Spleen (tissue), 11 donors: Measurements from ENCODE around the gene FLYWCH1. TPM values are rescaled to one million over a fixed set of nuclear protein-coding genes. Genes with fewer than 3 reads are reported as not detected.
A peak's percentile ranks its signal among the peaks of the same experiment; 100 is the strongest.

ENCODE experiments used
- DNase-seq: peaks from one replicate; pipeline ENCODE4 v3.0.0-alpha.2; 2020
- H3K27ac ChIP-seq, 8 donors: fragments of 200-600 bp; sonication (generic) in 7 of 8; 1 replicate in 4 of 8; 2 replicates in 4 of 8; pipeline versions ENCODE4 v1.5.0 to v1.8.0; 2016 to 2021; ENCODE audit warnings: inconsistent platforms in 4 of 8, mild to moderate bottlenecking in 4 of 8, moderate library complexity in 1 of 8
- H3K27me3 ChIP-seq, 7 donors: fragments of 200-600 bp; sonication (generic) in 6 of 7; replicated peaks in 1 of 7; 1 replicate in 4 of 7; 2 replicates in 3 of 7; pipeline versions ENCODE4 v1.5.0 to v1.8.0; 2016 to 2021; ENCODE audit warnings: inconsistent platforms in 3 of 7, mild to moderate bottlenecking in 1 of 7
- H3K36me3 ChIP-seq, 6 donors: fragments of 200-600 bp; sonication (generic) in 5 of 6; 1 replicate in 4 of 6; 2 replicates in 2 of 6; pipeline versions ENCODE4 v1.5.0 to v1.8.0; 2016 to 2021; ENCODE audit warnings: inconsistent platforms in 2 of 6
- H3K4me1 ChIP-seq, 6 donors: fragments of 200-600 bp; sonication (generic) in 5 of 6; 1 replicate in 3 of 6; 2 replicates in 3 of 6; pipeline versions ENCODE4 v1.5.0 to v1.8.0; 2016 to 2021; ENCODE audit warnings: inconsistent platforms in 3 of 6
- H3K4me3 ChIP-seq, 8 donors: fragments of 200-600 bp; sonication (generic) in 7 of 8; 1 replicate in 4 of 8; 2 replicates in 4 of 8; pipeline versions ENCODE4 v1.5.0 to v1.8.0; 2016 to 2021; ENCODE audit warnings: inconsistent platforms in 4 of 8, mild to moderate bottlenecking in 4 of 8, moderate library complexity in 2 of 8
- H3K9me3 ChIP-seq, 8 donors: fragments of 200-600 bp; sonication (generic) in 7 of 8; 1 replicate in 4 of 8; 2 replicates in 4 of 8; pipeline versions ENCODE4 v1.5.0 to v1.8.0; 2016 to 2021; ENCODE audit warnings: inconsistent platforms in 4 of 8
- POLR2A ChIP-seq, 3 donors: fragments of 450-650 bp; IDR thresholded peaks; one replicate each; pipeline ENCODE4 v1.5.1; 2017; ENCODE audit warnings: antibody characterized with exemption in 3 of 3, mild to moderate bottlenecking in 1 of 3
- POLR2AphosphoS5 ChIP-seq, 3 donors: sonication (generic); formaldehyde crosslinking; IDR thresholded peaks; one replicate each; pipeline ENCODE4 v1.5.1; 2017; ENCODE audit warnings: antibody characterized with exemption in 3 of 3
- WGBS, 5 donors: extraction: QIAGEN DNeasy Blood & Tissue Kit in 3 of 5; methylation state at CpG; one replicate each; pipeline versions ENCODE4 v1.1.5 to v1.1.7; 2013 to 2018; 5-methylcytosine and 5-hydroxymethylcytosine counted together
- intact Hi-C: fragments of 100-400 bp; cut with DNase I; formaldehyde crosslinking; loops from one replicate; pipeline ENCODE4 v1.15.0; 2023; ENCODE audit warnings: low total_unique reads
- polyA plus RNA-seq, 3 donors: library from polyadenylated mRNA; stranded (reverse); fragments of 200-250 nt; gene quantifications; one replicate each; pipeline ENCODE4 v1.2.1, GENCODE V29; 2013
- total RNA-seq, 7 donors: library from RNA; depleted of rRNA in 3 of 7; stranded (reverse); fragments of >200 nt in 3 of 7; fragmentation: NEBNext Ultra II Directional in 4 of 7; extraction: Animal tissue kit (Norgen Biotek cat#: 25700) in 4 of 7; gene quantifications; one replicate each; pipeline versions ENCODE4 v1.1.0 to v1.2.1, GENCODE V29; 2016 to 2021
- TF ChIP-seq, protein P1 (sequence below), 11 experiments: fragments of 200-600 bp in 7 of 11; fragments of 450-650 bp in 4 of 11; sonication (generic) in 4 of 11; IDR thresholded peaks in 8 of 11; conservative IDR thresholded peaks in 3 of 11; 1 replicate in 7 of 11; 2 replicates in 4 of 11; pipeline versions ENCODE4 v1.4.0 to v1.8.0; 2016 to 2021; ENCODE audit warnings: antibody characterized with exemption in 11 of 11, inconsistent platforms in 4 of 11, mild to moderate bottlenecking in 1 of 11
- donor health status: healthy with polysubstance abuse.
- donor health status: DM: no; HTN: no; CAD: no; lungs with moderate emphysema.
- donor health status: DM: no; HTN: no; CAD: no.
- donor health status: Bipolar disorder and iron deficiency.
- donor health status: healthy.
- donor health status: DM: no; HTN: no; CAD: no.
- donor health status: DM: yes; HTN: yes; CAD: no.

The FLYWCH1 gene
- total and polyA plus RNA-seq, 10 donors: 14.0 to 79.3 (median 53.1) TPM

DNA sequence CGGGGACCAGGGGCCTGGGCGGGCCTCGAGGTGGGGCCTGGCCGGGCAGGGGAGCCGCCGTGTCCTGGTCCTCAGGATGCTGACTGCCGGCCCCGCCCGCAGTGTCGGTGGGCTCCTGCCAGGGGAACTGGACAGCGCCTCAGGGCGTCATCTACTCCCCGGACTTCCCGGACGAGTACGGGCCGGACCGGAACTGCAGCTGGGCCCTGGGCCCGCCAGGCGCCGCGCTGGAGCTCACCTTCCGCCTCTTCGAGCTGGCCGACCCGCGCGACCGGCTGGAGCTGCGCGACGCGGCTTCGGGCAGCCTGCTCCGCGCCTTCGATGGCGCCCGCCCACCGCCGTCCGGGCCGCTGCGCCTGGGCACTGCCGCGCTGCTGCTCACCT is 55.1 kb downstream of the FLYWCH1 start:
- Histone ChIP-seq H3K4me1 (peaks cover 36 to 96% (median 86%) of the 10 kb centered on the region in 6 donors), H3K27ac (no peak overlapping the region), H3K27me3 (peaks cover 30 to 87% (median 69%) of the 10 kb centered on the region in 7 donors), H3K4me3 (peak overlapping the region in 6 of 8 donors; percentile 13 to 95 (median 25)), H3K36me3 (peaks cover 0 to 5% (median 0%) of the 10 kb centered on the region in 6 donors), H3K9me3 (no peaks in the 10 kb centered on the region)
- intact Hi-C loops: no loop called here
- 0 to 16% (median 4%) methylated on average over 3 to 46 of the region's 46 CpGs for WGBS, 5 donors
- TF ChIP-seq POLR2AphosphoS5 (IDR thresholded peaks at IDR 0.05) (peak in 1 of 3 donors; percentile 50), POLR2A (IDR thresholded peaks at IDR 0.05) (no peak)
- TF ChIP-seq, protein P1, sequence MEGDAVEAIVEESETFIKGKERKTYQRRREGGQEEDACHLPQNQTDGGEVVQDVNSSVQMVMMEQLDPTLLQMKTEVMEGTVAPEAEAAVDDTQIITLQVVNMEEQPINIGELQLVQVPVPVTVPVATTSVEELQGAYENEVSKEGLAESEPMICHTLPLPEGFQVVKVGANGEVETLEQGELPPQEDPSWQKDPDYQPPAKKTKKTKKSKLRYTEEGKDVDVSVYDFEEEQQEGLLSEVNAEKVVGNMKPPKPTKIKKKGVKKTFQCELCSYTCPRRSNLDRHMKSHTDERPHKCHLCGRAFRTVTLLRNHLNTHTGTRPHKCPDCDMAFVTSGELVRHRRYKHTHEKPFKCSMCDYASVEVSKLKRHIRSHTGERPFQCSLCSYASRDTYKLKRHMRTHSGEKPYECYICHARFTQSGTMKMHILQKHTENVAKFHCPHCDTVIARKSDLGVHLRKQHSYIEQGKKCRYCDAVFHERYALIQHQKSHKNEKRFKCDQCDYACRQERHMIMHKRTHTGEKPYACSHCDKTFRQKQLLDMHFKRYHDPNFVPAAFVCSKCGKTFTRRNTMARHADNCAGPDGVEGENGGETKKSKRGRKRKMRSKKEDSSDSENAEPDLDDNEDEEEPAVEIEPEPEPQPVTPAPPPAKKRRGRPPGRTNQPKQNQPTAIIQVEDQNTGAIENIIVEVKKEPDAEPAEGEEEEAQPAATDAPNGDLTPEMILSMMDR (IDR thresholded peaks at IDR 0.05 in 8 of 11, conservative IDR thresholded peaks at IDR 0.05 in 3 of 11): peak in 1 of 11 experiments; percentile 19
- peak; percentile 85 for DNase-seq

DNA sequence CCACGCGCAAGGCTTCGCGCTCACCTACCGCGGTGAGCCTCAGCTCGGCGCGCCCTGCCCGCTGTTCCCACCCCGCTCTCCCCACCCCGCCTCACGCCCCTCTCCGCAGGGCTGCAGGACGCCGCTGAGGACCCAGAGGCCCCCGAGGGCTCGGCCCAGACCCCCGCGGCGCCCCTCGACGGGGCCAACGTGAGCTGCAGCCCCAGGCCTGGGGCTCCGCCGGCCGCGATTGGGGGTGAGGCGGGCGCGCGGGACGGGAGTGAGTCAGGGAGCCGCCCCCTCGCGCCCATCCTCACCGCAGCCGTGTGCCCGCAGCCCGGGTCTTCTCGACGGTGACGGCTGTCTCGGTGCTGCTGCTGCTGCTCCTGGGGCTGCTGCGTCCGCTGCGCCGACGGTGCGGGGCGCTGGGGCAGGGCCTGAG is 55.5 kb downstream of the FLYWCH1 start:
- H3K27ac ChIP-seq: no peak overlapping the region
- 7 to 14% (median 13%) methylated on average over 6 to 51 of the region's 51 CpGs for whole genome bisulfite sequencing, 5 donors
- H3K4me3 ChIP-seq: peak overlapping the region in 6 of 8 donors; percentile 13 to 95 (median 25)
- TF ChIP-seq POLR2A (IDR thresholded peaks at IDR 0.05) (no peak), POLR2AphosphoS5 (IDR thresholded peaks at IDR 0.05) (no peak)
- TF ChIP-seq, protein P1 (IDR thresholded peaks at IDR 0.05 in 8 of 11, conservative IDR thresholded peaks at IDR 0.05 in 3 of 11): no peak
- H3K9me3 ChIP-seq: no peaks in the 10 kb centered on the region
- peaks cover 30 to 82% (median 64%) of the 10 kb centered on the region in 7 donors for H3K27me3 ChIP-seq
- intact Hi-C loops: no loop called here
- H3K4me1 ChIP-seq: peaks cover 36 to 94% (median 83%) of the 10 kb centered on the region in 6 donors
- peaks cover 0 to 9% (median 0%) of the 10 kb centered on the region in 6 donors for H3K36me3 ChIP-seq
- DNase-seq: peak; percentile 76

DNA sequence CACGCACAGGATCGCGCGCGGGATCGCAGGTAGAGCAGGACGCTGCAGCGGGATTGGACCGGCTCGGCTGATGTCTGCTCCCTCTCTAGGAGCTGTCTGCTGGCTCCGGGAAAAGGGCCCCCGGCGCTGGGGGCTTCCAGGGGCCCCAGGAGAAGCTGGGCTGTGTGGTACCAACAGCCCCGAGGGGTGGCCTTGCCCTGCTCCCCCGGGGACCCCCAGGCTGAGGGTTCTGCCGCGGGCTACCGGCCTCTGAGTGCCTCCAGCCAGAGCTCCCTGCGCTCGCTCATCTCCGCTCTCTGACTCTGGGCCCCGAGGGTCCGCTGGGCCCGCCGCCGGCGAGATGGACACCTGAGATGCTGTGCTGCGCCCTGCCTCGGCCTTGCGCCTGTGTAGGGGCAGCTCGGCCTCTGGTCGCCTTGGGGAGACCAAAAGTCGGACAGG is 56.0 kb downstream of the FLYWCH1 start:
- Histone ChIP-seq H3K4me1 (peaks cover 36 to 89% (median 80%) of the 10 kb centered on the region in 6 donors), H3K27me3 (peaks cover 27 to 77% (median 59%) of the 10 kb centered on the region in 7 donors), H3K36me3 (peaks cover 0 to 14% (median 0%) of the 10 kb centered on the region in 6 donors), H3K9me3 (no peaks in the 10 kb centered on the region), H3K27ac (no peak overlapping the region), H3K4me3 (peak overlapping the region in 1 of 8 donors; percentile 95)
- DNase-seq: peak; percentile 77
- no peak for TF ChIP-seq POLR2AphosphoS5 (IDR thresholded peaks at IDR 0.05)
- TF ChIP-seq POLR2A (IDR thresholded peaks at IDR 0.05): no peak
- TF ChIP-seq, protein P1 (IDR thresholded peaks at IDR 0.05 in 8 of 11, conservative IDR thresholded peaks at IDR 0.05 in 3 of 11): no peak
- 42 to 65% (median 55%) methylated on average over 12 to 33 of the region's 33 CpGs for WGBS, 5 donors
- intact Hi-C loops: no loop called here

DNA sequence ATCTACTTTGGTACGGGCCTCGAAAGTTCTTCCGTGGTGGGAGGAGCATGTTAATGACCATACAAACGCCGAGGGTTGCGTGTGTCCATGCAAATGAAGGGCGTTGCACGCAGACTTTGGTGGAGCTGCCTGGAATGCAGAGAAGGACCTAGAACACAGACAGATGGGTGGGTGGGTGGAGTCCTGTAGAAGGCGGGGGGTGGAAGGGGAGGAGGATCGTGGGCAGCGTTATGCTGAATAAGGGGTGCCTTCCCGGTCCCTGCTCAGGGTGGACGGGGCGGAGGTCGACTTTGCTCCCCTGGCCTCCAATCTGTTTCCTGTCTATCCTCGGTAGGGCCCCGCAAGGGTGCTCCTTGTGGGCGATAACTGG is 56.6 kb downstream of the FLYWCH1 start:
- intact Hi-C loops: no loop called here
- no peak for DNase-seq
- peak overlapping the region in 3 of 8 donors; percentile 46 to 79 (median 75) for H3K27ac ChIP-seq
- H3K27me3 ChIP-seq: peaks cover 21 to 71% (median 53%) of the 10 kb centered on the region in 7 donors
- 14 to 23% (median 16%) methylated on average over 18 of the region's 18 CpGs for WGBS, 5 donors
- H3K36me3 ChIP-seq: peaks cover 0 to 21% (median 0%) of the 10 kb centered on the region in 6 donors
- peaks cover 32 to 83% (median 74%) of the 10 kb centered on the region in 6 donors for H3K4me1 ChIP-seq
- H3K4me3 ChIP-seq: peak overlapping the region in 7 of 8 donors; percentile 74 to 95 (median 82)
- TF ChIP-seq, protein P1 (IDR thresholded peaks at IDR 0.05 in 8 of 11, conservative IDR thresholded peaks at IDR 0.05 in 3 of 11): no peak
- no peak for TF ChIP-seq POLR2AphosphoS5 (IDR thresholded peaks at IDR 0.05)
- TF ChIP-seq POLR2A (IDR thresholded peaks at IDR 0.05): no peak
- no peaks in the 10 kb centered on the region for H3K9me3 ChIP-seq
